Measurements from ENCODE around the gene MCCD1. TPM values are rescaled to one million over a fixed set of nuclear protein-coding genes. Genes with fewer than 3 reads are reported as not detected.

Gene MCCD1
- total RNA-seq, 3 donors from 2014 or later = not detected

DNA sequence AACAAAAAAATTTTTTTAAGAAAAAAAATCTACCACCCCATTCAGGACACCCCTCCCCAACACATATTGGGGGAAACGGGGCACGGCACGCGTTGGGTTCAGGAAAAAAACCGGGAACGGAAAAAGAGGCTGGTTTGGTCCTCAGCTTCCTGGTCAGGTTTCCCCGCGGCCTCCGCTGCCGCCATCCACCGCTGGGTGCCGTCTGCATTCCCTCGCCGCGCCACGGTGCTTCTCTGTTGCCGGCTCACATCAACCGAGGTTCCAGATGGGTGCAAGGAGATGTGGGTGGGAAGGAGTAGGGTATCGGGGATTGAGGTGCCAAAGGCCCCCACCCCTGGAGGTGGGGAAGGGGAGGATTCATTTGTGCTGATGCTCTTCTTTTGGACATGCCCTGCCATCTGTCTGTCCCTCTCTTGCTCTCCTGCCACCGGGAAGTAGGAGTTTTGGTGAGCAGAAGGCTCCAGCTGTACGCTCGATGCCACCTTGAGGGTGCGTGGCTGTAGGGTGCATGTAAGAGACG, 5.8 kb downstream of the MCCD1 start:
- Histone ChIP-seq H3K4me3 (no peak overlapping the region), H3K27ac (no peak overlapping the region), H3K9me3 (no peaks in the 10 kb centered on the region), H3K27me3 (no peaks in the 10 kb centered on the region), H3K36me3 (peaks cover 26% of the 10 kb centered on the region), H3K4me1 (peaks cover 7 to 8% of the 10 kb centered on the region in 2 donors)
- no peak for DNase-seq (ENCODE audit: low spot score in 2 of 2)
- intact Hi-C loops (cut with DNase I; ENCODE audit: low total_unique reads) = no loop called here
- no peak for TF ChIP-seq POLR2AphosphoS5 (IDR thresholded peaks at IDR 0.05)
- TF ChIP-seq POLR2A (IDR thresholded peaks at IDR 0.05) = no peak
- no peak for TF ChIP-seq CTCF (IDR thresholded peaks at IDR 0.05)

GRCh38 chr6:31535538-31536324, 7.0 kb downstream of the MCCD1 start:
- H3K36me3 ChIP-seq = peaks cover 26% of the 10 kb centered on the region

DNA sequence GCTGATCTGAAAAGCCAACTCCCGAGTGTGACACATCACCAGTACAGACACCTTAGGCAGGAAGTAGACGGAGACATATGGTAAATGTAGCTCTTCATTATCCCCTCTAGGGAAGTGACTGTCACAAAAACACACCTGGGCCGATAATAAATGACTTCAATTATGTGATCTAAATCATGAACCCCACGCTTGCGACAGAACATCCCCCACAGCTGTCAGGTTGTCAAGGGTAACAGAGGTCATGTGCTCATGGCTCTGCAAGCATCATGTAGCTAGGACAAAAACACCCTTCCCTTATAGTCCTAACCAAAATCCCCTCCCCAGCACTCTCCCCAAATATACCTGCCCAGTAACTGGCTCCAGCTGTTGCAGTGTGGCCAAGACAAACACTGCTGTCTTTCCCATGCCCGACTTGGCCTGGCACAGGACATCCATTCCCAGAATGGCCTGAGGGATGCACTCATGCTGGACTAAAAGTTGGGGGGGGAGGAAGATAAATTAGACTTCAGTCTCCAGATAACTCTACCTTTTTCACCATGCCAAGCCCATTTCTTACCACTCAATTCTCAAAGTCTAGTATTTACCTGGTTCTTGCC, 10.1 kb downstream of the MCCD1 start:
- peaks cover 22% of the 10 kb centered on the region for H3K36me3 ChIP-seq

More at GRCh38 chr6:31535538-31536324, 7.0 kb downstream of the MCCD1 start:
- H3K4me3 ChIP-seq = no peak overlapping the region
- no peak overlapping the region for H3K27ac ChIP-seq
- no peaks in the 10 kb centered on the region for H3K27me3 ChIP-seq
- no peak for TF ChIP-seq CTCF (IDR thresholded peaks at IDR 0.05)
- TF ChIP-seq POLR2AphosphoS5 (IDR thresholded peaks at IDR 0.05) = no peak
- no peak for TF ChIP-seq POLR2A (IDR thresholded peaks at IDR 0.05)
- intact Hi-C loops (cut with DNase I; ENCODE audit: low total_unique reads) = no loop called here
- no peaks in the 10 kb centered on the region for H3K9me3 ChIP-seq
- H3K4me1 ChIP-seq = peaks cover 11 to 17% of the 10 kb centered on the region in 2 donors
- DNase-seq (ENCODE audit: low spot score in 2 of 2) = no peak

GRCh38 chr6:31540640-31541039, 11.9 kb downstream of the MCCD1 start:
- DNase-seq (ENCODE audit: low spot score in 2 of 2) = no peak
- Histone ChIP-seq H3K27me3 (no peaks in the 10 kb centered on the region), H3K4me3 (peak overlapping the region; percentile 62 to 80 (median 67)), H3K36me3 (peaks cover 7% of the 10 kb centered on the region), H3K27ac (peak overlapping the region; percentile 95 to 97), H3K9me3 (no peaks in the 10 kb centered on the region), H3K4me1 (peaks cover 11 to 22% of the 10 kb centered on the region in 2 donors)
- intact Hi-C loops (cut with DNase I; ENCODE audit: low total_unique reads) = no loop called here
- TF ChIP-seq CTCF (IDR thresholded peaks at IDR 0.05) (no peak), POLR2AphosphoS5 (IDR thresholded peaks at IDR 0.05) (no peak), POLR2A (IDR thresholded peaks at IDR 0.05) (no peak)

More for the DNA sequence above, 10.1 kb downstream of the MCCD1 start:
- peak overlapping the region in 1 of 2 donors; percentile 95 for H3K27ac ChIP-seq
- H3K4me1 ChIP-seq = peaks cover 11 to 22% of the 10 kb centered on the region in 2 donors
- no peak for DNase-seq (ENCODE audit: low spot score in 2 of 2)
- H3K27me3 ChIP-seq = no peaks in the 10 kb centered on the region
- TF ChIP-seq CTCF (IDR thresholded peaks at IDR 0.05) = no peak
- no peak for TF ChIP-seq POLR2AphosphoS5 (IDR thresholded peaks at IDR 0.05)
- TF ChIP-seq POLR2A (IDR thresholded peaks at IDR 0.05) = no peak
- H3K4me3 ChIP-seq = peak overlapping the region in 2 of 3 donors; percentile 25 to 80
- intact Hi-C loops (cut with DNase I; ENCODE audit: low total_unique reads) = no loop called here
- H3K9me3 ChIP-seq = no peaks in the 10 kb centered on the region
